Right atrium auricular region (tissue), 2 donors: Measurements from ENCODE around the gene CSGALNACT2. TPM values are rescaled to one million over a fixed set of nuclear protein-coding genes. Genes with fewer than 3 reads are reported as not detected.

Experiments used
- DNase-seq: peaks from one replicate; pipeline ENCODE4 v3.0.0-alpha.2; 2019; ENCODE audit warnings: low spot score
- H3K27ac ChIP-seq, 2 donors: fragments of 200-600 bp; sonication (generic); 1 replicate in 1 of 2; 2 replicates in 1 of 2; pipeline ENCODE4 v1.5.1; 2016 to 2019
- H3K27me3 ChIP-seq, 2 donors: fragments of 200-600 bp; sonication (generic); one replicate each; pipeline versions ENCODE4 v1.5.1 to v1.6.0; 2017 to 2019
- H3K36me3 ChIP-seq: fragments of 200-600 bp; sonication (generic); one replicate; pipeline ENCODE4 v1.5.1; 2016
- H3K4me1 ChIP-seq, 2 donors: fragments of 200-600 bp; sonication (generic); one replicate each; pipeline versions ENCODE4 v1.5.1 to v1.6.0; 2017 to 2019
- H3K4me3 ChIP-seq, 2 donors: fragments of 200-600 bp; sonication (generic); 1 replicate in 1 of 2; 2 replicates in 1 of 2; pipeline ENCODE4 v1.5.1; 2017 to 2019; ENCODE audit warnings: mild to moderate bottlenecking in 1 of 2, moderate library complexity in 1 of 2
- H3K9me3 ChIP-seq, 2 donors: fragments of 200-600 bp; sonication (generic); one replicate each; pipeline ENCODE4 v1.5.1; 2019
- total RNA-seq, 2 donors: library from RNA; depleted of rRNA; stranded (reverse); fragments of >200 nt; gene quantifications; one replicate each; pipeline ENCODE4 v1.1.0, GENCODE V29; 2016
- TF ChIP-seq, protein P1 (sequence below), 2 donors: fragments of 200-600 bp; sonication (generic); IDR thresholded peaks; one replicate each; pipeline ENCODE4 v1.5.1; 2019; ENCODE audit warnings: antibody characterized with exemption in 2 of 2

Gene CSGALNACT2
- total RNA-seq, 2 donors from 2014 or later = 10.0 to 14.9 TPM

DNA sequence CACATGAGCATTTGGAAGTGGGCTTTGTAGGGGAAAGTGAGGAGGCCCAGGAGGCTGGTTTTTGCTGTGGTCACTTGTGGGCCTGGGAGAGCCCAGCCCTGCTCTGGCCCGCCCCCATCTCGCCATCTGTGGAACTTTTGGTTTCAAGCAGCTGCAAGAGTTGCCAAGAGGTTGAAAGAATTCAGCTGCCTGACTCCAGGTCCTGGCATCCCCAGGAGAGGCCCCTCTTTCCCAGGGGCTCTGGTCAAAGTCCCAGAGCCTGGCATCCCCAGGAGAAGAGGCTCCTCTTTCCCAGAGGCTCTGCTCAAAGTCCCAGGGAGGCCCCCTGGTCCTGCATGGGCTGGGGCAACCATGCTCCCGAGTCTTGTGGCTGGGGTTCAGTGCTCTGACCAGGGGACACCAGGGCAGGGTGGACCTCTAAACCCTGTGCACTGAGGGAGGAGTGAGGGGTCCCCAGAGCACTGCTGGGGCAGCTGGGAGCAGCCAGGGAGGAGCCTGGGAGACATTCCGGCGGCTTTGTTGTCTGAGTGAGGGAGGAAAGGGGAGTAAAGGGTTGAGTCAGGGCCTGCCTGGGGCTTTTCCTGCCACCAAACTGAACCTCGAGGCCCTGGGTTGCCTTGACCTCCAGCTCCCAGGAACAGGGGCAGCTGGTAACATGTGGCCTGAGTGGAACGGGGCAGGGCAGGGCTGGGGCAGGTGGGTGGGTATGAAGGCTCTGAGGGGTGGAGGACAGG is 27.7 kb upstream of the CSGALNACT2 start:
- Histone ChIP-seq H3K4me1 (peaks cover 0 to 4% of the 10 kb centered on the region in 2 donors), H3K9me3 (no peaks in the 10 kb centered on the region), H3K27me3 (no peaks in the 10 kb centered on the region), H3K27ac (no peak overlapping the region), H3K36me3 (no peaks in the 10 kb centered on the region), H3K4me3 (no peak overlapping the region)
- TF ChIP-seq, protein P1, sequence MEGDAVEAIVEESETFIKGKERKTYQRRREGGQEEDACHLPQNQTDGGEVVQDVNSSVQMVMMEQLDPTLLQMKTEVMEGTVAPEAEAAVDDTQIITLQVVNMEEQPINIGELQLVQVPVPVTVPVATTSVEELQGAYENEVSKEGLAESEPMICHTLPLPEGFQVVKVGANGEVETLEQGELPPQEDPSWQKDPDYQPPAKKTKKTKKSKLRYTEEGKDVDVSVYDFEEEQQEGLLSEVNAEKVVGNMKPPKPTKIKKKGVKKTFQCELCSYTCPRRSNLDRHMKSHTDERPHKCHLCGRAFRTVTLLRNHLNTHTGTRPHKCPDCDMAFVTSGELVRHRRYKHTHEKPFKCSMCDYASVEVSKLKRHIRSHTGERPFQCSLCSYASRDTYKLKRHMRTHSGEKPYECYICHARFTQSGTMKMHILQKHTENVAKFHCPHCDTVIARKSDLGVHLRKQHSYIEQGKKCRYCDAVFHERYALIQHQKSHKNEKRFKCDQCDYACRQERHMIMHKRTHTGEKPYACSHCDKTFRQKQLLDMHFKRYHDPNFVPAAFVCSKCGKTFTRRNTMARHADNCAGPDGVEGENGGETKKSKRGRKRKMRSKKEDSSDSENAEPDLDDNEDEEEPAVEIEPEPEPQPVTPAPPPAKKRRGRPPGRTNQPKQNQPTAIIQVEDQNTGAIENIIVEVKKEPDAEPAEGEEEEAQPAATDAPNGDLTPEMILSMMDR (IDR thresholded peaks at IDR 0.05) = no peak
- no peak for DNase-seq

DNA sequence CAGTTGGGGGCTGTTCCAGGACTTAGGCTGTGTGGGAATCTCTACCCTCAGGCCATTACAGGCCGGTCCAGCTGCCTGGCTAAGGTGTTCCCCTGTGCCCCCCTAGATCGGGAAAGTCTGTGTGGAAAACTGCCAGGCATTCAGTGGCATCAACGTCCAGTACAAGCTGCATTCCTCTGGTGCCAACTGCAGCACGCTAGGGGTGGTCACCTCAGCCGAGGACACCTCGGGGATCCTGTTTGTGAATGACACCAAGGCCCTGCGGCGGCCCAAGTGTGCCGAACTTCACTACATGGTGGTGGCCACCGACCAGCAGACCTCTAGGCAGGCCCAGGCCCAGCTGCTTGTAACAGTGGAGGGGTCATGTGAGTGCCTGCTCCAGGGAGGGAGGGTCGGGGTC is 27.1 kb upstream of the CSGALNACT2 start:
- TF ChIP-seq, protein P1 (IDR thresholded peaks at IDR 0.05) = no peak
- no peak overlapping the region for H3K27ac ChIP-seq
- no peak overlapping the region for H3K4me3 ChIP-seq
- H3K4me1 ChIP-seq = no peaks in the 10 kb centered on the region
- H3K36me3 ChIP-seq = no peaks in the 10 kb centered on the region
- no peaks in the 10 kb centered on the region for H3K9me3 ChIP-seq
- no peaks in the 10 kb centered on the region for H3K27me3 ChIP-seq
- no peak for DNase-seq

DNA sequence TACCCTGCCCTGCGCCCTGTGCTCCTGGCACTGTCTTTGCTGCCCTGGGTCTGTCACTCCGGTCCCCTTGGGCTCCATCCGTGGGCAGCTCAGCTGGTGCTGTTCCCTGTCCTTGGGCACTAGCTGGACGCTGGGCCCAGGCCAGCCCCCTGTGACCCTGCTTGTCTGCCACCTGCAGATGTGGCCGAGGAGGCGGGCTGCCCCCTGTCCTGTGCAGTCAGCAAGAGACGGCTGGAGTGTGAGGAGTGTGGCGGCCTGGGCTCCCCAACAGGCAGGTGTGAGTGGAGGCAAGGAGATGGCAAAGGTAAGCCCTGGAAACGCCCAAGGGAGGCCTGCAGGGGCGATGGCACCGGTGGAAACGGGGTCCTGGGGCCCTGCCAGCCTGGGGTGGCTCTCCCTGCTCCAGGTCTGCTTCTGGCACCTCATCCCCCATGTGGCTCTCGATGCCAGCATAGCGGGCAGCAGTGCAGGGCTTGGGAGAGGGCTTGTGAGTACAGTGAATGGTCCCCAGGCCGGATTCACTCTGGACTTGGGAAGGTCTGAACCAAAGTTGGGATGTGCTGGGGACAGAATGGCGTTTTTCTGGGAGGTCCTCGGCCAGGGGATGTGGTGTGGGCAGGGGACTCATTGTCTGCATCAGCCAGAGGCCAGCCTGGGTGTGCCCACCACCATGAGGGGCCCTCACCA is 26.2 kb upstream of the CSGALNACT2 start:
- no peaks in the 10 kb centered on the region for H3K27me3 ChIP-seq
- H3K27ac ChIP-seq = no peak overlapping the region
- no peaks in the 10 kb centered on the region for H3K9me3 ChIP-seq
- TF ChIP-seq, protein P1 (IDR thresholded peaks at IDR 0.05) = no peak
- no peak overlapping the region for H3K4me3 ChIP-seq
- H3K4me1 ChIP-seq = no peaks in the 10 kb centered on the region
- DNase-seq = no peak
- no peaks in the 10 kb centered on the region for H3K36me3 ChIP-seq

DNA sequence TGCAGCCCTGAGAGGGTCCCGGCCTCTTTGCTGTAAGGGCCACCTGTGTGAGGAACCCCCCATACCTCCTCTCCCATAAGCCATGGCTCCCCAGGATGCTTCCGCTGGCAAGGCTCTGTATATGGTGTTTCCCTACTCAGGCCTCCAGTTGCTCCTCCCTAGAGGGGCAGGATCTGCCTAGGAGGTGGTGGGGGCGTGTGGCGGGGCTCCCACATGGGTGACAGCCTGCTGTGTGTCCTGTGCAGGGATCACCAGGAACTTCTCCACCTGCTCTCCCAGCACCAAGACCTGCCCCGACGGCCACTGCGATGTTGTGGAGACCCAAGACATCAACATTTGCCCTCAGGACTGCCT is 25.7 kb upstream of the CSGALNACT2 start:
- TF ChIP-seq, protein P1 (IDR thresholded peaks at IDR 0.05) = no peak
- no peak for DNase-seq
- no peak overlapping the region for H3K4me3 ChIP-seq
- H3K36me3 ChIP-seq = no peaks in the 10 kb centered on the region
- H3K27me3 ChIP-seq = no peaks in the 10 kb centered on the region
- H3K27ac ChIP-seq = no peak overlapping the region
- H3K4me1 ChIP-seq = no peaks in the 10 kb centered on the region
- no peaks in the 10 kb centered on the region for H3K9me3 ChIP-seq

DNA sequence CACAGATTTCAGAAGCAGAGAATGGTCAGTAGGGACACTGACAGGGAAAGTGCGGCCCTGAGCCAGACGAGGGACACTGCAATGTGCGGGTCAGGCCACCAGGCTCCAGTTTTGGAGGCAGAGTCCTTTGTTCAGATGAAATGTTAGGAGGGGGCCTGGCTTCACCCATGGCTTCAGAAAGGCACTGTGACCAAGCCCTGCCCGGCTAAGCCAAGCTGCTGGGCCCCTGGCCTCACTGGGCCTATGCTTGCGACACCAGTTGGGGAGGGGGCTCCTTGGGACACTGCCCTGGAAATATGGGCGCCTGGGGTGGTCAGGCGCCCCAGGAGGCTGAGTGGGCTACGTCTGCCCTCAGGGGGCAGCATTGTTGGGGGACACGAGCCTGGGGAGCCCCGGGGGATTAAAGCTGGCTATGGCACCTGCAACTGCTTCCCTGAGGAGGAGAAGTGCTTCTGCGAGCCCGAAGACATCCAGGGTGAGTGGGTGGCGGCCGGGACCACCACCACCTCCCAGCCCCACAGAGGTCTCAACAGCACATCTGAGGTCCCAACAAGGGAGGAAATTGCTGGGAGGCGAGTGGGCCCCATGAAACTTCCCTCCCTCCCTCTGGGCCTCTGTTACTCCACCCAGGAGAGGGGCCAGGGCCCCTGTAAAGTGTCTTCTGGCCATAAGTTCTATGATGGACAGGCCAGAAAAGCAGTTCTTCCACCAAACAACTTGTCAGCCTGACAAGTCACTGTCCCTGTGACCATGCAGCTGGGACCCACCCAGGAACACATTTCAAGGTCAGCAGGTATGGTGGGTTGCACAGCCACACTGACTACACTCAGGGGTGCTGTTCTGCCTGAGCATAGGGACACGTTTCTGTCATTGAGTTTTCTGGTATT is 24.8 kb upstream of the CSGALNACT2 start:
- Histone ChIP-seq H3K9me3 (no peaks in the 10 kb centered on the region), H3K4me1 (no peaks in the 10 kb centered on the region), H3K27ac (no peak overlapping the region), H3K36me3 (no peaks in the 10 kb centered on the region), H3K27me3 (no peaks in the 10 kb centered on the region), H3K4me3 (no peak overlapping the region)
- TF ChIP-seq, protein P1 (IDR thresholded peaks at IDR 0.05) = no peak
- DNase-seq = no peak
